ENCODE measurements around the gene DAB1. TPM values are rescaled to one million over a fixed set of nuclear protein-coding genes. Genes with fewer than 3 reads are reported as not detected.

Gene DAB1
- total and polyA plus RNA-seq, 2 of the 8 experiments (the other 6 are each of a cell fraction or from before 2014, with no cell fraction given): 4.4 to 11.8 TPM

DNA sequence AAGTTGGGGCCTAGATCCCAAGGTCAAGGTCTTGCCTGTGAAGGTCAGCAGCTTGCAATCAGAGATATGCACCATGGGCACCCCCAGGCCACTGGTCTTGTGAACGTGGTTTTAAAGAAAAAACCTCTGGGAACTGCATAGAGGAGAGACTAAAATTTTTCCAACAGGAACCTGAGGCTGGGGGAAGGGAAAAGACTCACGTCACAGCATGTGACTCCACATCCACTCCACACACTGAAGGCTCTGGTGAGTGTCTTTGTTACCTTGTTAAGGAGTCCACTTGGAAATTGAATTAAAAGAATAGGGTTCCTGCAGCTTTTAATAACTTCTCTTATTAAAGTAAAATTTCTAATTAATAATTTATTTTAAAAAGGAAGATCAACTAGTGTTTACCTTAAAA is 224.9 kb downstream of the DAB1 start:
- Histone ChIP-seq H3K14ac (ENCODE audit: insufficient read length) (no peak overlapping the region), H4K8ac (ENCODE audit: extremely low read depth, insufficient read depth, low read length) (no peak overlapping the region), H3K4ac (replicated peaks; ENCODE audit: insufficient read length, low read depth, low read length) (no peak overlapping the region), H4K20me1 (replicated peaks in 1 of 2; ENCODE audit: control insufficient read depth in 1 of 2, insufficient read depth in 2 of 2, low read length in 2 of 2) (peaks cover 0 to 2% of the 10 kb centered on the region in 2 experiments), H3K23ac (ENCODE audit: insufficient read length) (no peak overlapping the region), H2BK12ac (ENCODE audit: low read depth, low read length) (no peak overlapping the region), H4K91ac (replicated peaks; ENCODE audit: insufficient read length, low read length) (no peak overlapping the region), H3K4me2 (ENCODE audit: insufficient read depth in 1 of 2, low read depth in 2 of 2, low read length in 2 of 2) (no peak overlapping the region; a peak in 1 of 4 replicates), H3K23me2 (ENCODE audit: low read depth, low read length) (peaks cover 2% of the 10 kb centered on the region), H2AFZ (ENCODE audit: low read length) (no peak overlapping the region), H4K5ac (ENCODE audit: insufficient read length, low read depth, low read length) (no peak overlapping the region), H3K36me3 (ENCODE audit: control insufficient read depth in 2 of 4, insufficient read depth in 4 of 4, low read length in 3 of 4) (no peaks in the 10 kb centered on the region), H2BK20ac (ENCODE audit: low read length) (no peak overlapping the region), H3K4me1 (replicated peaks in 1 of 4; ENCODE audit: control insufficient read depth in 3 of 4, insufficient read depth in 4 of 4, low read length in 3 of 4) (peaks cover 2 to 24% (median 18%) of the 10 kb centered on the region in 4 experiments; a peak in 6 of 7 replicates), H3K56ac (replicated peaks; ENCODE audit: insufficient read length, low read depth, low read length) (no peak overlapping the region), H3K27me3 (replicated peaks in 1 of 4; ENCODE audit: control insufficient read depth in 3 of 4, extremely low read depth in 1 of 4, insufficient read depth in 3 of 4, low read length in 3 of 4) (peaks cover 10 to 40% (median 21%) of the 10 kb centered on the region in 4 experiments), H3K4me3 (ENCODE audit: extremely low read depth in 1 of 4, insufficient read depth in 2 of 4, low read depth in 3 of 4, low read length in 4 of 4) (no peak overlapping the region), H3K18ac (ENCODE audit: extremely low read depth, low read length) (no peak overlapping the region), H2BK5ac (ENCODE audit: low read depth, low read length) (no peak overlapping the region), H3K9ac (replicated peaks in 1 of 4; ENCODE audit: extremely low read depth in 1 of 4, low read depth in 3 of 4, low read length in 3 of 4) (0 out of 7 replicates have a peak overlapping the region, but pooled peaks of 1 of the 4 experiments have one; percentile 12), H3K79me1 (ENCODE audit: low read depth, low read length) (no peaks in the 10 kb centered on the region), H3K9me3 (ENCODE audit: insufficient read depth in 2 of 2, low read depth in 1 of 2, low read length in 1 of 2) (no peaks in the 10 kb centered on the region), H3K79me2 (ENCODE audit: control insufficient read depth in 1 of 2, insufficient read depth in 2 of 2, low read length in 2 of 2) (no peaks in the 10 kb centered on the region), H2AK5ac (ENCODE audit: low read depth, low read length) (no peak overlapping the region), H3K27ac (ENCODE audit: low read depth, low read length) (no peak overlapping the region), H2BK120ac (replicated peaks; ENCODE audit: low read depth, low read length) (no peak overlapping the region), H2BK15ac (ENCODE audit: low read length) (no peak overlapping the region)
- 43% methylated on average over 2 of the region's 2 CpGs; no CpG with 5 or more reads in 1 of the 2 experiments for WGBS, 2 experiments (ENCODE audit: extremely low coverage in 1 of 2, insufficient coverage in 1 of 2, insufficient read length in 1 of 2, insufficient replicate concordance in 2 of 2, low coverage in 1 of 2, low lambda C conversion rate in 2 of 2, missing lambda C conversion rate in 1 of 2)
- TF ChIP-seq, protein P1, sequence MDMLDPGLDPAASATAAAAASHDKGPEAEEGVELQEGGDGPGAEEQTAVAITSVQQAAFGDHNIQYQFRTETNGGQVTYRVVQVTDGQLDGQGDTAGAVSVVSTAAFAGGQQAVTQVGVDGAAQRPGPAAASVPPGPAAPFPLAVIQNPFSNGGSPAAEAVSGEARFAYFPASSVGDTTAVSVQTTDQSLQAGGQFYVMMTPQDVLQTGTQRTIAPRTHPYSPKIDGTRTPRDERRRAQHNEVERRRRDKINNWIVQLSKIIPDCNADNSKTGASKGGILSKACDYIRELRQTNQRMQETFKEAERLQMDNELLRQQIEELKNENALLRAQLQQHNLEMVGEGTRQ (IDR thresholded peaks at IDR 0.05; ENCODE audit: low read length): no peak
- TF ChIP-seq RXRA (IDR thresholded peaks at IDR 0.05; ENCODE audit: insufficient read depth, low read depth, low read length): no peak
- no peak for TF ChIP-seq SP2 (IDR thresholded peaks at IDR 0.05; ENCODE audit: low read length)
- TF ChIP-seq SRF (IDR thresholded peaks at IDR 0.05; ENCODE audit: low read depth, low read length): no peak
- no peak for TF ChIP-seq SAP30 (IDR thresholded peaks at IDR 0.05; ENCODE audit: insufficient read depth, insufficient replicate concordance, low read length)
- no peak for TF ChIP-seq SUZ12 (IDR thresholded peaks at IDR 0.05; ENCODE audit: low read length)
- no peak for TF ChIP-seq CHD1 (IDR thresholded peaks at IDR 0.05; ENCODE audit: low read depth, low read length)
- TF ChIP-seq MAFK (IDR thresholded peaks at IDR 0.05; ENCODE audit: low read depth, low read length): no peak
- TF ChIP-seq TBP (IDR thresholded peaks at IDR 0.05; ENCODE audit: low read depth, low read length): no peak
- no peak for TF ChIP-seq POLR2A (IDR thresholded peaks at IDR 0.05; ENCODE audit: control extremely low read depth in 1 of 2, low read depth in 2 of 2, low read length in 2 of 2)
- no peak for TF ChIP-seq KDM1A (IDR thresholded peaks at IDR 0.05; ENCODE audit: borderline replicate concordance, low read length)
- no peak for TF ChIP-seq TEAD4 (IDR thresholded peaks at IDR 0.05; ENCODE audit: low read depth, low read length)
- TF ChIP-seq KDM4A (IDR thresholded peaks at IDR 0.05; ENCODE audit: low read depth, low read length, severe bottlenecking): no peak
- ChIA-PET CTCF (ENCODE audit: partially characterized antibody) (no interaction called here), POLR2A (ENCODE audit: partially characterized antibody) (no interaction called here)
- FAIRE-seq: no peak
- DNase-seq (ENCODE audit: low read depth in 1 of 2, low spot score in 2 of 2): no peak

Measured in H1 (cell line).